ENCODE results near the gene NALCN.

DNA sequence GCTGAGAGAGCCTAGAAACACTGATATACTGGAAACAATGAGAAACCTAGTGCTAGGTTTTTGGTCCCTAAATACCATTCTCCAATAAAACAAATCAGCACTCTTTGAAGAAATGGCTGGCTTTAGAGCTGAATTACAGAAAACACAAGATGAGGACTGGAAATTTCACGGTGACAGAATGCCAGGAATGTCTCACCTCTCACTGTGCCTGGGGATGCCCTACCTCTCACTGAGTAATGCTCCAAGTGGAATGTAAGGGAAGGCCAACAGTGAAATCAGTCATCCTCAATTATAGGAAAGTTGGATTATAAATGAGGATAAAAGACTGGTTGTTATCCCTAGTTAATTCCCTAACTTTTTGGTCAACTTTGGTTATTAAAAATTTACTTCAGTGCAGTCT is 259.0 kb downstream of the NALCN start:
- TF ChIP-seq POLR2A (IDR thresholded peaks at IDR 0.05; ENCODE audit: low read depth, low read length), result no peak
- TF ChIP-seq, protein P1, sequence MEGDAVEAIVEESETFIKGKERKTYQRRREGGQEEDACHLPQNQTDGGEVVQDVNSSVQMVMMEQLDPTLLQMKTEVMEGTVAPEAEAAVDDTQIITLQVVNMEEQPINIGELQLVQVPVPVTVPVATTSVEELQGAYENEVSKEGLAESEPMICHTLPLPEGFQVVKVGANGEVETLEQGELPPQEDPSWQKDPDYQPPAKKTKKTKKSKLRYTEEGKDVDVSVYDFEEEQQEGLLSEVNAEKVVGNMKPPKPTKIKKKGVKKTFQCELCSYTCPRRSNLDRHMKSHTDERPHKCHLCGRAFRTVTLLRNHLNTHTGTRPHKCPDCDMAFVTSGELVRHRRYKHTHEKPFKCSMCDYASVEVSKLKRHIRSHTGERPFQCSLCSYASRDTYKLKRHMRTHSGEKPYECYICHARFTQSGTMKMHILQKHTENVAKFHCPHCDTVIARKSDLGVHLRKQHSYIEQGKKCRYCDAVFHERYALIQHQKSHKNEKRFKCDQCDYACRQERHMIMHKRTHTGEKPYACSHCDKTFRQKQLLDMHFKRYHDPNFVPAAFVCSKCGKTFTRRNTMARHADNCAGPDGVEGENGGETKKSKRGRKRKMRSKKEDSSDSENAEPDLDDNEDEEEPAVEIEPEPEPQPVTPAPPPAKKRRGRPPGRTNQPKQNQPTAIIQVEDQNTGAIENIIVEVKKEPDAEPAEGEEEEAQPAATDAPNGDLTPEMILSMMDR (IDR thresholded peaks at IDR 0.05 in 2 of 3, conservative IDR thresholded peaks at IDR 0.05 in 1 of 3; ENCODE audit: control insufficient read depth in 2 of 3, extremely low read depth in 1 of 3, insufficient read depth in 1 of 3, low read depth in 3 of 3, low read length in 3 of 3), result no peak
